ENCODE results near the gene FBXL13.

GRCh38 chr7:102991077-102991539, 83.5 kb downstream of the FBXL13 start:
- TF ChIP-seq GTF2F1 (IDR thresholded peaks at IDR 0.05; ENCODE audit: borderline replicate concordance, low read depth, low read length) (no peak), JUND (IDR thresholded peaks at IDR 0.05; ENCODE audit: low read length) (no peak), EP300 (IDR thresholded peaks at IDR 0.05; ENCODE audit: borderline replicate concordance in 1 of 2, low read depth in 2 of 2, low read length in 2 of 2) (no peak)

All from H1 (cell line).